SK-N-SH (cell line): Measurements from ENCODE around the gene APBB2. TPM values are rescaled to one million over a fixed set of nuclear protein-coding genes. Genes with fewer than 3 reads are reported as not detected.

Experiments used
- CTCF ChIA-PET: fragments of 300-600, 350-600 bp; formaldehyde crosslinking; extraction: SDS; loops from one replicate; lab custom pipeline; 2021; lab: Yijun Ruan, JAX
- POLR2A ChIA-PET: fragments of 350-600 bp; sonication (Branson Sonifier 250); formaldehyde crosslinking; extraction: SDS; loops from one replicate; lab custom pipeline; 2020; ENCODE audit warnings: antibody characterized with exemption, inconsistent platforms; lab: Yijun Ruan, JAX
- DNase-seq: peaks from one replicate; pipeline ENCODE4 v3.0.0; 2012
- H2AFZ ChIP-seq: fragments of 200-600 bp; sonication (generic); 2 replicates; pipeline ENCODE4 v1.8.1; 2016; ENCODE audit warnings: antibody characterized with exemption, mild to moderate bottlenecking, low read depth
- H3F3A ChIP-seq: fragments of 200-600 bp; sonication (generic); replicated peaks from 2 replicates; pipeline ENCODE3; 2016; ENCODE audit warnings: antibody characterized with exemption, mild to moderate bottlenecking; ENCODE audit not compliant: insufficient read depth
- H3K27ac ChIP-seq, 2 experiments: fragments of 200-500 bp in 1 of 2; fragments of 200-600 bp in 1 of 2; sonication (Bioruptor generic) in 1 of 2; sonication (generic), shearing (Covaris generic) in 1 of 2; 2 replicates each; pipeline versions ENCODE4 v1.5.1 to v1.6.1; 2014 to 2016; ENCODE audit warnings: low read depth in 2 of 2, inconsistent platforms in 1 of 2, low read length in 1 of 2, mild to moderate bottlenecking in 1 of 2, mixed read lengths in 1 of 2
- H3K27me3 ChIP-seq: fragments of 200-600 bp; sonication (generic), shearing (Covaris generic); 2 replicates; pipeline ENCODE4 v1.6.1; 2016; ENCODE audit warnings: mixed run types; ENCODE audit not compliant: insufficient read depth
- H3K36me3 ChIP-seq, 2 experiments: fragments of 200-500 bp in 1 of 2; fragments of 200-600 bp in 1 of 2; sonication (Bioruptor generic) in 1 of 2; sonication (generic) in 1 of 2; replicated peaks in 1 of 2; 2 replicates each; pipeline versions ENCODE3 to v1.5.1; 2014 to 2016; ENCODE audit warnings: low read length in 1 of 2, mild to moderate bottlenecking in 1 of 2; ENCODE audit not compliant: insufficient read depth in 2 of 2, control insufficient read depth in 1 of 2
- H3K4me1 ChIP-seq, 2 experiments: fragments of 200-500 bp in 1 of 2; fragments of 200-600 bp in 1 of 2; sonication (Bioruptor generic) in 1 of 2; sonication (generic), shearing (Covaris generic) in 1 of 2; 2 replicates each; pipeline versions ENCODE4 v1.5.1 to v1.6.1; 2014 to 2016; ENCODE audit warnings: low read depth in 1 of 2, low read length in 1 of 2, mixed run types in 1 of 2; ENCODE audit not compliant: insufficient read depth in 2 of 2, control insufficient read depth in 1 of 2
- H3K4me2 ChIP-seq: fragments of 200-600 bp; sonication (generic), shearing (Covaris generic); 2 replicates; pipeline ENCODE4 v1.6.1; 2017; ENCODE audit warnings: mixed run types
- H3K4me3 ChIP-seq, 2 experiments: fragments of 200-500 bp in 1 of 2; fragments of 200-600 bp in 1 of 2; sonication (Bioruptor generic) in 1 of 2; sonication (generic), shearing (Covaris generic) in 1 of 2; 2 replicates each; pipeline versions ENCODE4 v1.5.1 to v1.8.1; 2014 to 2016; ENCODE audit warnings: low read depth in 2 of 2, inconsistent platforms in 1 of 2, low read length in 1 of 2, mild to moderate bottlenecking in 1 of 2, mixed read lengths in 1 of 2, moderate library complexity in 1 of 2
- H3K79me2 ChIP-seq: fragments of 200-600 bp; sonication (generic); 2 replicates; pipeline ENCODE4 v1.8.1; 2017; ENCODE audit warnings: mild to moderate bottlenecking; ENCODE audit not compliant: insufficient read depth
- H3K9ac ChIP-seq: fragments of 200-600 bp; sonication (generic); 2 replicates; pipeline ENCODE4 v1.6.1; 2017; ENCODE audit warnings: mixed run types
- H3K9me2 ChIP-seq: fragments of 200-600 bp; sonication (generic); 2 replicates; pipeline ENCODE4 v1.6.1; 2017; ENCODE audit warnings: mixed run types
- H3K9me3 ChIP-seq: fragments of 200-600 bp; sonication (generic); 2 replicates; pipeline ENCODE4 v1.6.1; 2017; ENCODE audit warnings: mixed run types, mild to moderate bottlenecking, moderate library complexity
- H4K20me1 ChIP-seq: fragments of 200-600 bp; sonication (generic); 2 replicates; pipeline ENCODE4 v1.6.1; 2017; ENCODE audit warnings: mild to moderate bottlenecking, mixed run types; ENCODE audit not compliant: insufficient read depth
- FOXJ3 ChIP-seq: sonication (generic); formaldehyde crosslinking; IDR thresholded peaks from 2 replicates; pipeline ENCODE4 v1.5.1; 2020; ENCODE audit warnings: mild to moderate bottlenecking, missing genetic modification reagents
- JUND ChIP-seq: IDR thresholded peaks from 2 replicates; pipeline ENCODE4 v1.4.0; 2012
- RAD21 ChIP-seq: IDR thresholded peaks from 2 replicates; pipeline ENCODE4 v1.6.1; 2012; ENCODE audit warnings: mild to moderate bottlenecking, low read length
- RFX5 ChIP-seq: IDR thresholded peaks from 2 replicates; pipeline ENCODE4 v1.6.1; 2012; ENCODE audit warnings: mild to moderate bottlenecking, improper control_type of control experiment, low read length
- RXRA ChIP-seq: IDR thresholded peaks from 2 replicates; pipeline ENCODE4 v1.4.0; 2012; ENCODE audit warnings: low read depth, mild to moderate bottlenecking, borderline replicate concordance
- SIN3A ChIP-seq: IDR thresholded peaks from 2 replicates; pipeline ENCODE4 v1.6.1; 2012; ENCODE audit warnings: low read depth, mild to moderate bottlenecking, low read length, moderate library complexity, borderline replicate concordance
- TAF1 ChIP-seq: IDR thresholded peaks from 2 replicates; pipeline ENCODE4 v1.6.1; 2012; ENCODE audit warnings: low read depth, mild to moderate bottlenecking, low read length, moderate library complexity, borderline replicate concordance
- TEAD4 ChIP-seq: IDR thresholded peaks from 2 replicates; pipeline ENCODE4 v1.4.0; 2012; ENCODE audit warnings: mild to moderate bottlenecking, borderline replicate concordance; ENCODE audit not compliant: insufficient read depth
- WGBS: methylation state at CpG from one replicate; pipeline ENCODE4 v1.1.6; 2017; ENCODE audit warnings: low lambda C conversion rate; 5-methylcytosine and 5-hydroxymethylcytosine counted together
- polyA plus RNA-seq, 3 experiments: library from polyadenylated mRNA; depleted of rRNA; stranded (reverse); fragments of >200 nt; gene quantifications; 2 replicates each; pipeline ENCODE4 v1.2.3, GENCODE V29; 2012
- TF ChIP-seq, protein P1 (sequence below): IDR thresholded peaks from 2 replicates; pipeline ENCODE4 v1.4.0; 2012; ENCODE audit warnings: low read depth
- TF ChIP-seq, protein P2 (sequence below): IDR thresholded peaks from 2 replicates; pipeline ENCODE4 v1.4.0; 2012; ENCODE audit warnings: low read depth, borderline replicate concordance
- TF ChIP-seq, protein P3 (sequence below): fragments of 150-350 bp; IDR thresholded peaks from 2 replicates; pipeline ENCODE4 v1.6.1; 2017; ENCODE audit warnings: antibody characterized with exemption, low read length, low read depth, borderline replicate concordance
- TF ChIP-seq, protein P4 (sequence below): fragments of 200-600 bp; sonication (generic); IDR thresholded peaks from 2 replicates; pipeline ENCODE4 v1.6.1; 2017; ENCODE audit warnings: antibody characterized with exemption, mild to moderate bottlenecking, moderate library complexity
- TF ChIP-seq, protein P5 (sequence below): IDR thresholded peaks from 2 replicates; pipeline ENCODE4; 2012

The APBB2 gene
- polyA plus RNA-seq, 1 of the 3 experiments (the other 2 are of a cell fraction) = 49.8 TPM

DNA sequence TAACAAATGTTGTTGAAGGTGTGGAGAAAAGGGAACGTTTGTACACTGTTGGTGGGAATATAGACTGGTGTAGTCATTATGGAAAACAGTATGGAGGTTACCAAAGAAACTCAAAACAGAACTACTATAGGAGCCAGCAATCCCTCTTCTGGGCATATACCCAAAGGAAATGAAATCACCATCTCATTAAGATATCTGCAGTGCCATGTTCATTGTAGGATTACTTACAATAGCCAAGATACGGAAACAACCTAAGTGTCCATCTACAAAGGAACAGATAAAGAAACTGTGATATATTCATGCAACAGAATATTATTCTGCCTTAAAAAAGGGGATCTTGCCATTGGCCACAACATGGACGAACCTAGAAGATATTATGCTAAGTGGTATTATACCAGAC lies 22.2 kb downstream of the APBB2 start:
- Histone ChIP-seq H3K9ac (no peak overlapping the region), H3K27me3 (no peaks in the 10 kb centered on the region), H3K4me3 (no peak overlapping the region), H3F3A (no peaks in the 10 kb centered on the region), H3K9me2 (no peaks in the 10 kb centered on the region), H3K36me3 (peaks cover 0 to 4% of the 10 kb centered on the region in 2 experiments)
- DNase-seq = no peak
- CTCF ChIA-PET = no interaction called here
- WGBS = 74% methylated on average over 3 of the region's 3 CpGs
- TF ChIP-seq, protein P1, sequence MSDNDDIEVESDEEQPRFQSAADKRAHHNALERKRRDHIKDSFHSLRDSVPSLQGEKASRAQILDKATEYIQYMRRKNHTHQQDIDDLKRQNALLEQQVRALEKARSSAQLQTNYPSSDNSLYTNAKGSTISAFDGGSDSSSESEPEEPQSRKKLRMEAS = no peak
- no peak for TF ChIP-seq TAF1
- TF ChIP-seq, protein P2, sequence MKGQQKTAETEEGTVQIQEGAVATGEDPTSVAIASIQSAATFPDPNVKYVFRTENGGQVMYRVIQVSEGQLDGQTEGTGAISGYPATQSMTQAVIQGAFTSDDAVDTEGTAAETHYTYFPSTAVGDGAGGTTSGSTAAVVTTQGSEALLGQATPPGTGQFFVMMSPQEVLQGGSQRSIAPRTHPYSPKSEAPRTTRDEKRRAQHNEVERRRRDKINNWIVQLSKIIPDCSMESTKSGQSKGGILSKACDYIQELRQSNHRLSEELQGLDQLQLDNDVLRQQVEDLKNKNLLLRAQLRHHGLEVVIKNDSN = no peak
- TF ChIP-seq, protein P3, sequence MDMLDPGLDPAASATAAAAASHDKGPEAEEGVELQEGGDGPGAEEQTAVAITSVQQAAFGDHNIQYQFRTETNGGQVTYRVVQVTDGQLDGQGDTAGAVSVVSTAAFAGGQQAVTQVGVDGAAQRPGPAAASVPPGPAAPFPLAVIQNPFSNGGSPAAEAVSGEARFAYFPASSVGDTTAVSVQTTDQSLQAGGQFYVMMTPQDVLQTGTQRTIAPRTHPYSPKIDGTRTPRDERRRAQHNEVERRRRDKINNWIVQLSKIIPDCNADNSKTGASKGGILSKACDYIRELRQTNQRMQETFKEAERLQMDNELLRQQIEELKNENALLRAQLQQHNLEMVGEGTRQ = no peak
- TF ChIP-seq, protein P4, sequence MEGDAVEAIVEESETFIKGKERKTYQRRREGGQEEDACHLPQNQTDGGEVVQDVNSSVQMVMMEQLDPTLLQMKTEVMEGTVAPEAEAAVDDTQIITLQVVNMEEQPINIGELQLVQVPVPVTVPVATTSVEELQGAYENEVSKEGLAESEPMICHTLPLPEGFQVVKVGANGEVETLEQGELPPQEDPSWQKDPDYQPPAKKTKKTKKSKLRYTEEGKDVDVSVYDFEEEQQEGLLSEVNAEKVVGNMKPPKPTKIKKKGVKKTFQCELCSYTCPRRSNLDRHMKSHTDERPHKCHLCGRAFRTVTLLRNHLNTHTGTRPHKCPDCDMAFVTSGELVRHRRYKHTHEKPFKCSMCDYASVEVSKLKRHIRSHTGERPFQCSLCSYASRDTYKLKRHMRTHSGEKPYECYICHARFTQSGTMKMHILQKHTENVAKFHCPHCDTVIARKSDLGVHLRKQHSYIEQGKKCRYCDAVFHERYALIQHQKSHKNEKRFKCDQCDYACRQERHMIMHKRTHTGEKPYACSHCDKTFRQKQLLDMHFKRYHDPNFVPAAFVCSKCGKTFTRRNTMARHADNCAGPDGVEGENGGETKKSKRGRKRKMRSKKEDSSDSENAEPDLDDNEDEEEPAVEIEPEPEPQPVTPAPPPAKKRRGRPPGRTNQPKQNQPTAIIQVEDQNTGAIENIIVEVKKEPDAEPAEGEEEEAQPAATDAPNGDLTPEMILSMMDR = no peak
- TF ChIP-seq RFX5 = no peak
- TF ChIP-seq TEAD4 = no peak
- TF ChIP-seq RAD21 = no peak
- TF ChIP-seq, protein P5, sequence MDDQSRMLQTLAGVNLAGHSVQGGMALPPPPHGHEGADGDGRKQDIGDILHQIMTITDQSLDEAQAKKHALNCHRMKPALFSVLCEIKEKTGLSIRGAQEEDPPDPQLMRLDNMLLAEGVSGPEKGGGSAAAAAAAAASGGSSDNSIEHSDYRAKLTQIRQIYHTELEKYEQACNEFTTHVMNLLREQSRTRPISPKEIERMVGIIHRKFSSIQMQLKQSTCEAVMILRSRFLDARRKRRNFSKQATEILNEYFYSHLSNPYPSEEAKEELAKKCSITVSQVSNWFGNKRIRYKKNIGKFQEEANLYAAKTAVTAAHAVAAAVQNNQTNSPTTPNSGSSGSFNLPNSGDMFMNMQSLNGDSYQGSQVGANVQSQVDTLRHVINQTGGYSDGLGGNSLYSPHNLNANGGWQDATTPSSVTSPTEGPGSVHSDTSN = no peak
- TF ChIP-seq RXRA = no peak
- no peak for TF ChIP-seq FOXJ3
- TF ChIP-seq, all 33 proteins: peak for 0
- Histone ChIP-seq H3K79me2 (peaks cover 100% of the 10 kb centered on the region), H4K20me1 (peaks cover 14% of the 10 kb centered on the region), H3K4me2 (no peak overlapping the region), H2AFZ (no peak overlapping the region), H3K27ac (peak overlapping the region in 1 of 2 experiments; percentile 47; a peak in 2 of 4 replicates), H3K4me1 (peaks cover 2 to 13% of the 10 kb centered on the region in 2 experiments), H3K9me3 (no peaks in the 10 kb centered on the region)
- POLR2A ChIA-PET = no interaction called here

DNA sequence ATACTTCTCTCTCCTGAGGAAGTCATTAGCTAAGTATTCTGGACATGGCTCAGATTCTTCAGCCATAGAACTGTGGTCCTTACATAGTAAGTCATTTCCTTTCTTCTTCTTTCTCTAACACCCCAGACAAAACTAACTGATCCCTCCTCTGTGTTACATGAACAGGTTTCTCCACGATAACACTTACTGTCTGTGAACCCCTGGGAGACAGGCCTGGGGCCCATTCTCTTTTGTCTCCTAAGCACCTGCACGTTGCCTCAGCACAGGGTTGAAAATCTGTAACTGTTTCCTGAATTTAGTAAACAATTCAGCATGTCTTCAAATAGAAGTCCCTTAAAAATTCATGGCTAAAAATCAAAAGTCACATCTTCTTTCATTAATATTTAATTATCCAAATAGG lies 24.7 kb downstream of the APBB2 start:
- Histone ChIP-seq H3K4me2 (no peak overlapping the region), H2AFZ (no peak overlapping the region), H4K20me1 (peaks cover 31% of the 10 kb centered on the region), H3K4me3 (no peak overlapping the region), H3K9me3 (no peaks in the 10 kb centered on the region), H3K9ac (no peak overlapping the region), H3F3A (no peaks in the 10 kb centered on the region), H3K79me2 (peaks cover 100% of the 10 kb centered on the region), H3K36me3 (peaks cover 0 to 4% of the 10 kb centered on the region in 2 experiments), H3K27ac (peak overlapping the region in 1 of 2 experiments; percentile 1; a peak in 1 of 4 replicates), H3K4me1 (peaks cover 7 to 18% of the 10 kb centered on the region in 2 experiments; a peak in 3 of 4 replicates), H3K9me2 (no peaks in the 10 kb centered on the region), H3K27me3 (no peaks in the 10 kb centered on the region)
- 92% methylated on average over 2 of the region's 2 CpGs for WGBS
- TF ChIP-seq, protein P2 = no peak
- no peak for TF ChIP-seq SIN3A
- TF ChIP-seq TEAD4 = no peak
- TF ChIP-seq JUND = no peak
- TF ChIP-seq, protein P4 = no peak
- ChIA-PET CTCF (no interaction called here), POLR2A (no interaction called here)
- no peak for DNase-seq
